ENCODE measurements around the gene FAM177A1.
"Not testable (repeated sequence)": the region's sequence is repeated elsewhere in the genome, so short reads cannot be mapped to it uniquely, and the experiment has no call there.

FAM177A1 gene, protein sequence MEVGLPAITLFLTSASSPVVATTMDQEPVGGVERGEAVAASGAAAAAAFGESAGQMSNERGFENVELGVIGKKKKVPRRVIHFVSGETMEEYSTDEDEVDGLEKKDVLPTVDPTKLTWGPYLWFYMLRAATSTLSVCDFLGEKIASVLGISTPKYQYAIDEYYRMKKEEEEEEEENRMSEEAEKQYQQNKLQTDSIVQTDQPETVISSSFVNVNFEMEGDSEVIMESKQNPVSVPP

DNA sequence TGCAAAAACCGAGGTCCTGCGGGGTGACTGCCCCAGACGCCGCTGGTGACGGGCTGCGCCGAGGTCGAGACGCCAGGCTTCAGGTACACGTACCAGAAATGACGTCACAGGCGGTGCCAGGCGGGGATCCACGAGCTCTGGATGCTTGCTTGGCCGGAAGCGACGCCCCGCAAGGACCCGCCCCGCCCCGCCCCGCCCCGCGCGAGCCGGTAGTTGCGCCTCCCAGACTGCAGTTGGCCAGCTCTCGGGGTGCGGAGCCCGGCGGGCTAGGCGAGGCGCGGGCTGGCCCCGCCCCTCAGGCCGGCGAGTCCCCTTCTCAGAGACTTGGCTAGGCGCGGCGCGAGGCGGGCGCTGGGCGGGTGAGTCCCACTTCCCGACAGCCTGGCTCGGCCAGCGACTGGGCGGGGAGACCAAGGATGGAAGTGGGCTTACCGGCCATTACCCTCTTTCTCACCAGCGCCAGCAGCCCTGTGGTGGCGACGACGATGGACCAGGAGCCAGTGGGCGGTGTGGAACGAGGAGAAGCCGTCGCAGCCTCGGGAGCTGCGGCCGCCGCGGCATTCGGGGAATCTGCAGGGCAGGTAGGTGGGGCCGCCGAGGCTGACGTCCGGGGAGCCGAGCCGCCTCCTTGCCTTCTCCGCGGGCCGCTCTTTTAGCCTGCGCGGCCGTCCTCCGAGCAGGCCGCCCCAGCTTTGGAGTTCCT, at the start of gene FAM177A1:
FAM177A1 (plus strand) TSS at position 225 of the 703 bp plus-strand sequence; CDS start at position 417, 192 bp downstream.
- Mint-ChIP-seq H3K27ac (peak within 1 kb of the TSS; percentile 98), H3K27me3 (no peaks in the 10 kb centered on the region), H3K4me3 (peak within 1 kb of the TSS; percentile 99), H3K4me1 (ENCODE audit: low read depth) (peaks cover 38% of the 10 kb centered on the region), H3K36me3 (ENCODE audit: low read depth) (peaks cover 25% of the 10 kb centered on the region), H3K9me3 (no peaks in the 10 kb centered on the region)
- intact Hi-C loops (cut with micrococcal nuclease): loop anchor here (1.0 to 10.0 kb wide), 4 partner anchors 64 to 369 kb away; partner anchors contain the start of genes BAZ1A, PPP2R3C, PRORP and SRP54

DNA sequence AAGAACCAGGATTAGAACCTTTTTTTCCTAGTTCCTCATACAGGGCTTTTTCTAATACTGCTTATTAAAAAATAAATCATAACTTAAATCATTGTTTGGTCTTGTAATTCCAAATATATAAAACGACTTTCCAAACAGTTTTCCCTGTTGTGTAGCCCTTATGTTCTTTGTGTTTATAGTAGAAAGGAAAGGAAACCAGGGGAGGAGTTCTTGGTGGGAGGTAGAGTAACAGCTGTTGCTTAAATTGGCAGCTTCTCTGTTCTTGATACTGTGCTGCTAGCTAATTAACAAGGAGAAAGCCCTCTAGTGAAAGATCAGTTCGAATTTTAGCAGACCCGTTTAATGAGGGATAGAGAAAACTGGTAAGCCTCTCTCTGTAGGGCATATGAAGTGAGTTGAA, 48.3 kb upstream of the FAM177A1 start:
- no peaks in the 10 kb centered on the region for H3K27me3 Mint-ChIP-seq
- H3K4me1 Mint-ChIP-seq (ENCODE audit: low read depth): peaks cover 12% of the 10 kb centered on the region
- intact Hi-C loops (cut with micrococcal nuclease): no loop called here
- no peaks in the 10 kb centered on the region for H3K9me3 Mint-ChIP-seq
- no peak overlapping the region for H3K27ac Mint-ChIP-seq
- H3K36me3 Mint-ChIP-seq (ENCODE audit: low read depth): peaks cover 47% of the 10 kb centered on the region
- no peak overlapping the region for H3K4me3 Mint-ChIP-seq

DNA sequence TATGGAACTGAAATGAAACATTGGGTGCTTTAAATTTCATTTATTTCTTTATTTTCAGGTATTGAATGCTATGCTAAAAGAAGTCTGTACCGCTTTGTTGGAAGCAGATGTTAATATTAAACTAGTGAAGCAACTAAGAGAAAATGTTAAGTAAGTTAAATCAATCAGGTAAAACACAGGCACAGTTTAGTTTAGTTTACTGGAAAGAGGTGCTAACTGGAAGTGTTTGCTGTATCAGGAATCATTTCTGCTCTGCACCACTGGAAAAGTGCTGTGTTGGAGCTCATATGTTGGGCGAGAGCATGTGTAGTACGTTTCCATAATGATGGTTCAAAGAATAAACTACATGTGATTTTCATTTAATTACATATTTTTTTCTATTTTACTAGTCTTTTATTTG, 46.6 kb upstream of the FAM177A1 start:
- Mint-ChIP-seq H3K4me1 (ENCODE audit: low read depth) (peaks cover 9% of the 10 kb centered on the region), H3K9me3 (no peaks in the 10 kb centered on the region), H3K27me3 (no peaks in the 10 kb centered on the region), H3K4me3 (no peak overlapping the region), H3K36me3 (ENCODE audit: low read depth) (peaks cover 59% of the 10 kb centered on the region), H3K27ac (no peak overlapping the region)
- intact Hi-C loops (cut with micrococcal nuclease): no loop called here

DNA sequence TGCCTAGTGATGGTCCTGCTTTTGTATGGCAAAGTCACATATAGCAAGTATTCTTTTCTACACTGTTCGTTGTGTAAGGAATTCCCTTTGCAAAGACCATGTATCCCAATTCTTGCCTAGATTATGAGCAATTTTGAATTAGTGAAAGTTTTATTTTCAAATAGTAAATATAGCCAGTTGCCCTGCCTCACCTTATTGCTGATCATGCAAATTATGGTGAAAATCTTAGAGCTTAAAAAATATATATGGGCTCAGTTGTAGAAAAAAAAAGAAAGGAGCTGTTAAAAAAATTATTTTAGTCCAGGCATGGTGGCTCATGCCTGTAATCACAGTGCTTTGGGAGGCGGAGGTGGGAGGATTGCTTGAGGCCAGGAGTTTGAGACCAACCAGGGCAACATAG, 44.5 kb upstream of the FAM177A1 start:
- Mint-ChIP-seq H3K27me3 (no peaks in the 10 kb centered on the region), H3K4me3 (no peak overlapping the region), H3K4me1 (ENCODE audit: low read depth) (no peaks in the 10 kb centered on the region), H3K27ac (no peak overlapping the region), H3K9me3 (no peaks in the 10 kb centered on the region), H3K36me3 (ENCODE audit: low read depth) (peaks cover 74% of the 10 kb centered on the region)
- intact Hi-C loops (cut with micrococcal nuclease): no loop called here

DNA sequence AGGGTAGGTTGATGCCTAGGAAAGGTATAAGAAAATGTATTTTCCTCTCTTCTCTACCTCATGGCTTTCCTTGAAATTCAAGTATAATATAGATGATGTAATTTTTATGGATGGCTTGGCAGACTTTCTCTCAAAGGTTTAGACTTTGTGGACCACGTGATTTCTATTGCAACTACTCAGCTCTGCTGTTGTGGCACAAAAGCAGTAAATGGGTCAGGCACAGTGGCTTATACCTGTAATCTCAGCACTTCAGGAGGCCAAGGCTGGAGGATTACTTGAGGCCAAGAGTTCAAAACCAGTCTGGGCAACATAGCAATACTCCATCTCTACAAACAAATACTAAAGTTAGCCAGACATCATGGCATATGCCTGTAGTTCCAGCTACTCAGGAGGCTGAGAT, 41.2 kb upstream of the FAM177A1 start:
- no peaks in the 10 kb centered on the region for H3K4me1 Mint-ChIP-seq (ENCODE audit: low read depth)
- no peak overlapping the region for H3K4me3 Mint-ChIP-seq
- no peaks in the 10 kb centered on the region for H3K9me3 Mint-ChIP-seq
- H3K36me3 Mint-ChIP-seq (ENCODE audit: low read depth): peaks cover 84% of the 10 kb centered on the region
- no peaks in the 10 kb centered on the region for H3K27me3 Mint-ChIP-seq
- intact Hi-C loops (cut with micrococcal nuclease): loop anchor here (5.0 kb wide), 1 partner anchor 428 kb away; no protein-coding TSS in a partner anchor
- no peak overlapping the region for H3K27ac Mint-ChIP-seq

DNA sequence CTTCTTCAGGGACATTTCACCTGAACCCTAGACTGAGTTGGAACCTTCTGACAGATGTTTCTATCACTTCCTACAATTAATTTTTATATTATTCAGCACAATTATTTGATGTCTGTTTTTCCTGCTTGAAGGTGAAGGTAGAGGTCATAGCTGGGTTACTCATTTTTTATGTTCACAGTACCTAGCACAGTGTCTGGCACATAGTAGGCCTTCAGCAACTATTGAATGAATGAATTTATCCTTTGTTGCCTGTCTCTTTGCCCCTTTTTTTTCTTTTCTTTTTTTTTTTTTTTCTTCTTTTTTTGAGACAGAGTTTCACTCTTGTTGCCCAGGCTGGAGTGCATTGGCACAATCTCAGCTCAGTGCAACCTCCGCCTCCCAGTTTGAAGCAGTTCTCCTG, 29.5 kb upstream of the FAM177A1 start:
- no peak overlapping the region for H3K27ac Mint-ChIP-seq
- no peak overlapping the region for H3K4me3 Mint-ChIP-seq
- intact Hi-C loops (cut with micrococcal nuclease): no loop called here
- H3K36me3 Mint-ChIP-seq (ENCODE audit: low read depth): peaks cover 87% of the 10 kb centered on the region
- H3K9me3 Mint-ChIP-seq: no peaks in the 10 kb centered on the region
- H3K27me3 Mint-ChIP-seq: no peaks in the 10 kb centered on the region
- peaks cover 11% of the 10 kb centered on the region for H3K4me1 Mint-ChIP-seq (ENCODE audit: low read depth)

DNA sequence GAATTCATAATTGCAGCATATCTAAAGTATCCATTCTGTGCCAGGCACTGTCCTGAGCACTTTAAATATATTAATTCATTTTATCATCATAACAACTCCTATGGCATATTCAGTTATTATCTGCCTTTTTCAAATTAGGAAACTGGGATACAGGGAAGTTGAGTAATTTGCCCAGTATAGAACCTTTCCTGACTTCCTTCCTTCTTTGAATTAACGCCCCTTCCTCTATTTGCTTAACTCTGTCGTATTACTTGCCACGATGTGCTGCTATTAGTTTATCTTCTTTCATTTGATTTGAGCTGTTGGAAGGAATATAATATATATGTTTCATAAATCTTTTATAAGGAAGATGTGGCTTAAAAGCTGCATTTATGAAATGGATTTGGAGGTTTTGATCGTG, 25.4 kb upstream of the FAM177A1 start:
- H3K4me3 Mint-ChIP-seq: no peak overlapping the region
- intact Hi-C loops (cut with micrococcal nuclease): loop anchor here (5.0 kb wide), 1 partner anchor 82 kb away; no protein-coding TSS in a partner anchor
- peaks cover 11% of the 10 kb centered on the region for H3K4me1 Mint-ChIP-seq (ENCODE audit: low read depth)
- H3K27me3 Mint-ChIP-seq: no peaks in the 10 kb centered on the region
- peaks cover 82% of the 10 kb centered on the region for H3K36me3 Mint-ChIP-seq (ENCODE audit: low read depth)
- no peaks in the 10 kb centered on the region for H3K9me3 Mint-ChIP-seq
- H3K27ac Mint-ChIP-seq: no peak overlapping the region

DNA sequence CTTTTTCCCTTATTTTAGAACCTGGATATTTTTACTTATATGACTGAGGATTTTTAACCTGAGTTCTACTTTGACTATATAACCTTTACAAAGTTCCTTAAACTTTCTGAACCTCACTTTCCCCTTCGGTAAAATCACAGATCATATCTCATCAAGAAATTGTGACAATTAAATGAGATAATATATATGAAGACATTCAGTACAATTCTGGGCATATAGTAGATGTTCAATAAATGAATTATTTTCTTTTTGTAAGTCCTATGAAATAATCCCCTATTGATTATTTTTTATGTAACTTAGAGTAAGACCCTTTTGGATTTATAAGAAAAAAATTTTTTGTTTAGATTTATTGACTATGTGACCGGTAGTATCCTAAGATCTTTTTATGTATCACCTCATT, 17.6 kb upstream of the FAM177A1 start:
- H3K36me3 Mint-ChIP-seq (ENCODE audit: low read depth): peaks cover 82% of the 10 kb centered on the region
- no peaks in the 10 kb centered on the region for H3K27me3 Mint-ChIP-seq
- H3K4me3 Mint-ChIP-seq: no peak overlapping the region
- H3K9me3 Mint-ChIP-seq: peaks cover 2% of the 10 kb centered on the region
- no peaks in the 10 kb centered on the region for H3K4me1 Mint-ChIP-seq (ENCODE audit: low read depth)
- intact Hi-C loops (cut with micrococcal nuclease): no loop called here
- no peak overlapping the region for H3K27ac Mint-ChIP-seq

DNA sequence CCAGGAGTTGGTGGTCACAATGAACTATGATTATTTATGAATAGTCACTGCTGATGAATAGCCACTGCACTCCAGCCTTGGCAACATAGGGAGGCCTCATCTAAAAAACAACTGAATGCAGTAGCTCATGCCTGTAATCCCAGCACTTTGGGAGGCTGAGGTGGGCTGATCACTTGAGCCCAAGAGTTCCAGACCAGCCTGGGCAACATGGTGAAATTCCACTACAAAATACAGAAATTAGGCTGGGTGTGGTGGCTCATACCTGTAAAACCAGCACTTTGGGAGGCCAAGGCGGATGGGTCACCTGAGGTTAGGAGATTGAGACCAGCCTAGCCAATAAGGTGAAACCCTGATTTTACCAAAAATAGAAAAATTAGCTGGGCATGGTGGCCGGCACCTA, 13.5 kb upstream of the FAM177A1 start:
- Mint-ChIP-seq H3K4me1 (ENCODE audit: low read depth) (no peaks in the 10 kb centered on the region), H3K36me3 (ENCODE audit: low read depth) (peaks cover 57% of the 10 kb centered on the region)

DNA sequence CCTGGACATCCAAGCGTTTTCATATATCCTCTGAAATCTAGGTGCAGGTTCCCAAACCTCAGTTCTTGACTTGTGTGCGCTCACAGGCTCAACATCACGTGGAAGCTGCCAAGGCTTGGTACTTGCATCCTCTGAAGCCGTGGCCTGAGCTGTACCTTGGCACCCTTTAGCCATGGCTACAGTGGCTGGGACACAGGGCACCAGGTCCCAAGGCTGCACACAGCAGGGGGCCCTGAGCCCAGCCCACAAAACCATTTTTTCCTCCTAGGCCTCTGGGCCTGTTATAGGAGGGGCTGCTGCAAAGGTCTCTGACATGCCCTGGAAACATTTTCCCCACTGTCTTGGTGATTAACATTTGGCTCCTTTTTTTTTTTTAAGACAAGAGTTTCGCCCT, 11.6 kb upstream of the FAM177A1 start:
- Mint-ChIP-seq H3K4me1 (ENCODE audit: low read depth) (no peaks in the 10 kb centered on the region), H3K27ac (no peak overlapping the region), H3K36me3 (ENCODE audit: low read depth) (peaks cover 41% of the 10 kb centered on the region), H3K4me3 (no peak overlapping the region), H3K9me3 (peaks cover 14% of the 10 kb centered on the region), H3K27me3 (no peaks in the 10 kb centered on the region)
- intact Hi-C loops (cut with micrococcal nuclease): no loop called here

More for the DNA sequence above, 13.5 kb upstream of the FAM177A1 start:
- Mint-ChIP-seq H3K27ac (no peak overlapping the region), H3K9me3 (peaks cover 14% of the 10 kb centered on the region), H3K27me3 (no peaks in the 10 kb centered on the region), H3K4me3 (no peak overlapping the region)
- intact Hi-C loops (cut with micrococcal nuclease): no loop called here

DNA sequence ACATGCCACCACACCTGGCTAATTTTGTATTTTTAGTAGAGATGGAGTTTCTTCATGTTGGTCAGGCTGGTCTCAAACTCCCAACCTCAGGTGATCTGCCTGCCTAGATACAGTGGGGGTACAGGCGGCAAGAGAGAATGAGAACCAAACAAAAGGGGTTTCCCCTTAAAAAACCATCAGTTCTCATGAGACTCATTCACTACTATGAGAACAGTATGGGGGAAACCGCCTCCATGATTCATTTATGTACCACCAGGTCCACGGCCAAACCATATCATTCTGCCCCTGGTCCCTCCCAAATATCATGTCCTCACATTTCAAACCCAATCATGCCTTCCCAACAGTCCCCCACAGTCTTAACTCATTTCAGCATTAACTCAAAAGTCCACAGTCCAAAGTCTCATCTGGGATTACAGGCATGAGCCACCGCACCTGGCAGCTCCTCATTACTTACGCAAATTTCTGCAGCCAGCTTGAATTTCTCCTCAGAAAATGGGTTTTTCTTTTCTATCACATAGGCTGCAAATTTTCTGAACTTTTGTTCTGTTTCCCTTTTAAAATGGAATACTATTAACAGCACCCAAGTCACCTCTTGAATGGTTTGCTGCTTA, 11.0 kb upstream of the FAM177A1 start:
- H3K27ac Mint-ChIP-seq; intact Hi-C loops (cut with micrococcal nuclease); H3K4me1 Mint-ChIP-seq (ENCODE audit: low read depth); H3K4me3 Mint-ChIP-seq; H3K27me3 Mint-ChIP-seq: not testable (repeated sequence)
- Mint-ChIP-seq H3K36me3 (ENCODE audit: low read depth) (peaks cover 35% of the 10 kb centered on the region), H3K9me3 (peaks cover 14% of the 10 kb centered on the region)

DNA sequence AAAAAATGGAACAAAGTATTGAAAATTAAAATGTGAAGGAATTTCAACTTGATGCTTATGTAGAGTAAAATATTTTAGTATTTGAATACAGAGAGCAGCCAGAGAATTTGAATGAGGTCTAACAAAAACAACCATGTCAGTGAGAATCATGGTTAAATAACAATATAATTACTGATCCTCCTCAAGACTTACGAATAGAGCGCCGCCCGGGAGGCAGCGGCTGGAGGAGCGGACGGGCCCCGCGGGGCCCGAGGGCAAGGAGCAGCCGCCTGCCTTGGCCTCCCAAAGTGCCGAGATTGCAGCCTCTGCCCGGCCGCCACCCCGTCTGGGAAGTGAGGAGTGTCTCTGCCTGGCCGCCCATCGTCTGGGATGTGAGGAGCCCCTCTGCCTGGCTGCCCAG, 7.8 kb upstream of the FAM177A1 start:
- H3K4me1 Mint-ChIP-seq (ENCODE audit: low read depth); H3K27ac Mint-ChIP-seq; H3K27me3 Mint-ChIP-seq; H3K4me3 Mint-ChIP-seq; intact Hi-C loops (cut with micrococcal nuclease): not testable (repeated sequence)
- peaks cover 13% of the 10 kb centered on the region for H3K9me3 Mint-ChIP-seq
- peaks cover 13% of the 10 kb centered on the region for H3K36me3 Mint-ChIP-seq (ENCODE audit: low read depth)

DNA sequence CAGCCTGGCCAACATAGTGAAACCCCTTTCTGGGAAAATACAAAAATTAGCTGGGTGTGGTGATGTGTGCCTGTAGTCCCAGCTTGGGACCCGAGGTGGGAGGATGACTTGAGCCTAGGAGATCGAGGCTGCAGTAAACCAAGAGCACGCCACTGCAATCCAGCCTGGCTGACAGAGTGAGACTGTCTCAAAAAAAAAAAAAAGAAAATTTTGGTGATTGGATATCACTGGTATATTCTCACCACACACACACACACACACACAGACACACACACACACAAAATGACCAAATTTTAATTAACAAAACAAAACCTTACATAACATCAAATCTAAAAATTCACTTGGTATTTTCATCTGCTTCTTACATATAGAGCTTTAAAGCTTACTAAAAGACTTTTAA, 3.4 kb upstream of the FAM177A1 start:
- Mint-ChIP-seq H3K4me3 (no peak overlapping the region), H3K4me1 (ENCODE audit: low read depth) (peaks cover 17% of the 10 kb centered on the region), H3K36me3 (ENCODE audit: low read depth) (peaks cover 12% of the 10 kb centered on the region), H3K27me3 (no peaks in the 10 kb centered on the region), H3K27ac (no peak overlapping the region), H3K9me3 (no peaks in the 10 kb centered on the region)
- intact Hi-C loops (cut with micrococcal nuclease): loop anchor here (10.0 kb wide), 1 partner anchor 372 kb away; no protein-coding TSS in a partner anchor

DNA sequence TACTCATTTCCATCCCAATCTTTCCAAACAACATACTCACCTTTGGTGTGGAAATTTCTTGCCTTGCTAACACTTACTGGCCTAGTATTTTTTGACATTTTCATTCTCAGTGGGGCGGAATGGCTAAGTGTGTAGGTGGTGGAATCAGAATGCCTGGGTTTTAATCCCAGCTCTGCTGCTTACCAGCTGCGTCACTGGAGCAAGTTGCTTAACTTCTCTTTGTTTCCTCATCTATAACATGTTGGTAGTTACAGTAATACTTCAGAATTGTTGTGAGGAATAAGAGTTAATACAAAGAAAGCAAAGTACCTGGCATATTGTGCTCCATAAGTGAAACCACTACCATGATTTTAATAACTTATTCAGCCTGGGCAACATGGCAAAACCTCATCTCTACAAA, 3.0 kb upstream of the FAM177A1 start:
- Mint-ChIP-seq H3K9me3 (no peaks in the 10 kb centered on the region), H3K4me1 (ENCODE audit: low read depth) (peaks cover 21% of the 10 kb centered on the region), H3K27ac (no peak overlapping the region), H3K4me3 (no peak overlapping the region), H3K36me3 (ENCODE audit: low read depth) (peaks cover 12% of the 10 kb centered on the region), H3K27me3 (no peaks in the 10 kb centered on the region)
- intact Hi-C loops (cut with micrococcal nuclease): loop anchor here (10.0 kb wide), 1 partner anchor 372 kb away; no protein-coding TSS in a partner anchor

All from dendritic cell treated with granulocyte-macrophage colony-stimulating factor and Interleukin-4, amounts not matched to agents 40 ng/mL and 50 ng/mL, for 4 days (primary cell).